Measurements from ENCODE around the gene UGT1A10. TPM values are rescaled to one million over a fixed set of nuclear protein-coding genes. Genes with fewer than 3 reads are reported as not detected.

The UGT1A10 gene
- total RNA-seq, 1 experiment from 2014 or later: not detected

DNA sequence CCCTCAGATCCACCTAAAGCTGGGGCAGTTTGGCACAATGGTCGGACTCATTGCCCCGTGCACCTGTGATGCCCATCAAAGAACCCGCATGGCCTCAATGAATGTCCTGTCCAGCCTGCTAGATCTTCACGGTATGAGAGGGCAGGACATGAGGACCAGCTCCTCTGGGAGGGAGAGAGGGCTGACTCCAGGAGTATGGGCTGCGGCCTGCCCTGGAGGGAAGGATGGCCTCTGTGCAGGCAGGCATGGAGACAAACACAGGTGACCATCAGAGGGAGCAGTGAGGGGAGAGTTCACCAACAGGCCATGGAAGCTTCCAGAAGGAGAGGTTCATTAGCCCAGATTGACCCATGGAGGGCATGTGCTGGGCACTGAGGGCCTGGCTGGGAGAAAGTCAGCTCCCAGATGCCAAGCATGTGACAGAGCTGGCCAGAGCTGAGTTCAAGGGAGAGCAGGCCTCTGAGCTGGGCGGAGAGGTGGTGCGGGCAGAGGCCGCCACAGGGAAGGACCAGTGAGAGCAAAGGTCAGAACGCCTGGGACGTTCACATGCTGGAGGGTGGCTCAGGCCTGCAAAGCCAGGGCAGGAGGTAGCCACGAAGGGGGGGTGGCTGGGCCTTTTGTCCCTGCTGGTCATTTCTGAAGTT is 181.9 kb downstream of the UGT1A10 start:
- BruUV-seq (replicated peaks): no TSS peak
- H3K27ac ChIP-seq (ENCODE audit: low read depth, low read length, poor library complexity, severe bottlenecking): no peak overlapping the region
- H3K4me3 ChIP-seq (ENCODE audit: low read depth, low read length, poor library complexity, severe bottlenecking): no peak overlapping the region
- intact Hi-C loops (cut with micrococcal nuclease; ENCODE audit: unreplicated experiment): no loop called here
- CTCF ChIA-PET: no interaction called here
- POLR2A ChIA-PET (ENCODE audit: low non-redundant PET): no interaction called here
- no peaks in the 10 kb centered on the region for H3K4me1 ChIP-seq (ENCODE audit: insufficient read depth, low read length, poor library complexity, severe bottlenecking)
- no peaks in the 10 kb centered on the region for H3K9me3 ChIP-seq (ENCODE audit: low read depth, low read length, poor library complexity, severe bottlenecking)
- no peak for DNase-seq (ENCODE audit: low spot score)
- no peaks in the 10 kb centered on the region for H3K36me3 ChIP-seq (ENCODE audit: insufficient read depth, low read length, poor library complexity, severe bottlenecking)
- H3K27me3 ChIP-seq (replicated peaks; ENCODE audit: insufficient read depth, low read depth, low read length, poor library complexity): no peaks in the 10 kb centered on the region
- TF ChIP-seq, protein P1, sequence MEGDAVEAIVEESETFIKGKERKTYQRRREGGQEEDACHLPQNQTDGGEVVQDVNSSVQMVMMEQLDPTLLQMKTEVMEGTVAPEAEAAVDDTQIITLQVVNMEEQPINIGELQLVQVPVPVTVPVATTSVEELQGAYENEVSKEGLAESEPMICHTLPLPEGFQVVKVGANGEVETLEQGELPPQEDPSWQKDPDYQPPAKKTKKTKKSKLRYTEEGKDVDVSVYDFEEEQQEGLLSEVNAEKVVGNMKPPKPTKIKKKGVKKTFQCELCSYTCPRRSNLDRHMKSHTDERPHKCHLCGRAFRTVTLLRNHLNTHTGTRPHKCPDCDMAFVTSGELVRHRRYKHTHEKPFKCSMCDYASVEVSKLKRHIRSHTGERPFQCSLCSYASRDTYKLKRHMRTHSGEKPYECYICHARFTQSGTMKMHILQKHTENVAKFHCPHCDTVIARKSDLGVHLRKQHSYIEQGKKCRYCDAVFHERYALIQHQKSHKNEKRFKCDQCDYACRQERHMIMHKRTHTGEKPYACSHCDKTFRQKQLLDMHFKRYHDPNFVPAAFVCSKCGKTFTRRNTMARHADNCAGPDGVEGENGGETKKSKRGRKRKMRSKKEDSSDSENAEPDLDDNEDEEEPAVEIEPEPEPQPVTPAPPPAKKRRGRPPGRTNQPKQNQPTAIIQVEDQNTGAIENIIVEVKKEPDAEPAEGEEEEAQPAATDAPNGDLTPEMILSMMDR (conservative IDR thresholded peaks at IDR 0.05; ENCODE audit: low read depth, low read length): no peak
- no peak for TF ChIP-seq EZH2 (IDR thresholded peaks at IDR 0.05; ENCODE audit: borderline replicate concordance, low read depth, low read length, poor library complexity, severe bottlenecking)

DNA sequence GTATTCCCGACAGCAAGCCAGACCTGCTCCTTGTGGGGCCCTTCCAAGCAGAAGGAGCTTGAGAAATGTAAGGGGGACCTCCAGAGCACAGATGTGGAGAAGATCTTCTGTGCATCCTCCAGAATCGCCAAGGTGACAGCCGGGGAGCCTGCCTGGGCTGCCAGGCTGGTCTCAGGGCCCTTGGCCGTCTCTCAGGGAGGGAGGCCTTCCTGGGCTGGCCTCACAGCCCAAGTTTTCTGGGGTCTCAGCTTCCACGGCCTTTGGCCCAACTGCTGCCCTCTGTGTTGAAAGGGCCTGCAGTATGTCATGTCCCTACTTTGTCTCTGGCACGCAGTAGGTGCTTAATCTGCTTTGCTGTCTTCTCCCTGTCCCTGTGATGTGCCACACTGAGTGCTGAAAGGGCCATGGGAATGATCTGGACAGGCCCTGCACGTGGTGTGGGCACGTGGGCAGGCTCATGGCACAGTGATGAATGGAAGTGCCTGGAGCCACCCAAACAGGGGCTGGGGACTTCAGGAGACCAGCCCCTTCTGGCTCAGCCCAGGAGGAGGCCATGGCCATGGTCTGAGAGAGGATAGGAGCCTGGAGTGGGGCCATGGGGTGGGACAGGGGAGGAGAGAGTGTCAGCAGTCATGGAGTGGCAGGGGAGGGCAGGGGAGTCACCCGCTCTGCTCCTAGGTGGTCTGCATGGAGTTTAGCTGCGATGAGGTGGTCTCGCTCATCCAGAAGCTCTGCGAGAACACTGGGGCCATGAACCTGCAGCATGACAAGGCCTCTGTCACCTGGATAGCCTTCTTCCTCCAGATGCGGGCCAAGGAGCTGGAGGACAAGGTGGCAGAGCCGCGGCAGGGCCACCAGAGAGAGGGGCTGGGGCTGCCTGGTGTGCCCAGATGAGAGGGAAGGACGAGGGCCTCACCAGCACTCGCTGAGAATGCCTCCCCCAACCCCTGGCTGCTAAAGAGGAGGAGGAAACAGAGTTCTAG is 182.7 kb downstream of the UGT1A10 start:
- H3K36me3 ChIP-seq (ENCODE audit: insufficient read depth, low read length, poor library complexity, severe bottlenecking): no peaks in the 10 kb centered on the region
- POLR2A ChIA-PET (ENCODE audit: low non-redundant PET): no interaction called here
- BruUV-seq (replicated peaks): no TSS peak
- TF ChIP-seq EZH2 (IDR thresholded peaks at IDR 0.05; ENCODE audit: borderline replicate concordance, low read depth, low read length, poor library complexity, severe bottlenecking): no peak
- TF ChIP-seq, protein P1 (conservative IDR thresholded peaks at IDR 0.05; ENCODE audit: low read depth, low read length): no peak
- CTCF ChIA-PET: no interaction called here
- DNase-seq (ENCODE audit: low spot score): no peak
- H3K27me3 ChIP-seq (replicated peaks; ENCODE audit: insufficient read depth, low read depth, low read length, poor library complexity): no peaks in the 10 kb centered on the region
- H3K9me3 ChIP-seq (ENCODE audit: low read depth, low read length, poor library complexity, severe bottlenecking): no peaks in the 10 kb centered on the region
- H3K4me1 ChIP-seq (ENCODE audit: insufficient read depth, low read length, poor library complexity, severe bottlenecking): no peaks in the 10 kb centered on the region
- H3K27ac ChIP-seq (ENCODE audit: low read depth, low read length, poor library complexity, severe bottlenecking): no peak overlapping the region
- no peak overlapping the region for H3K4me3 ChIP-seq (ENCODE audit: low read depth, low read length, poor library complexity, severe bottlenecking)
- intact Hi-C loops (cut with micrococcal nuclease; ENCODE audit: unreplicated experiment): no loop called here

DNA sequence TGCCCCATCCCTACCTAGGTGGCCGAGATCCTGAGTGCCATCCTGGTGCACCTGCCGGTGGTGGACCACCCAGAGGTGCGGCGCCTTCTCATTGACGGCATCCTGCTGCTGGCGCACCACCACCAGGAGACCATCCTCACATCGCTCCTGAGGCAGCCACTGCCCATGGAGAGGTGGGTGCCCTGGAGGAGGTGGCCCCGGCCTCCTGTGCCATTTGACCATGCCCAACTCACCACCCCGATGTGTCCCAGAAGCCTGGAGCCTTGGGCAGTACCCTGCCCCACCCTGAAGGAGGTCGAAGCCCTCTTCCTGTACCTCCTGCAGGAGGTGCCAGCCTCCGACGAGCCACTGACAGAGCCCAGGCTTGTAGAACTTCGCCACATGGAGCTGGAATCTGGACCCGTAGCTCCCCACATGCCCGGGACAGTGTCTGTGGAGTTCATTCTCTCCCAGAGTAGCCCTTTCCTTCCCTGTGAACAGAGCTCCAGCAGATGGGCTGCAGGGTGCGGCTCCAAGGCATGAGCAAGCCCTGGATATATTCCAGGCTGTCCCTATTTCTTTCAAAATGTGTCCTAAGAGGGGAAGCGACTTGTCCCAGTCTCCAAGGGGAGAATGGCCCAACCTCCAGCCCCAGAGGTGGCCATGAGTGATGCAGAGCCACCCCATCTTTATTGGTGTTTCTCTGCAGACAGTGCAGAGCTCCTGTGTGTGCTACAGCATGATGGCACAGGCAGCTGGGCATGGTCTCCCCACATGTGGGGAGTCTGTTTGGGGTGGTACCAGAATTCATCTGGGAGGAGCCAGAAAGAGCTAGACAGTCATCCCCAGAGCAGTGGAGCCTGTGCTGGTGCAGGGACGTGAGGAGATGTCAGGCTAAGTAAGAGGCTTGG is 183.9 kb downstream of the UGT1A10 start:
- Histone ChIP-seq H3K27me3 (replicated peaks; ENCODE audit: insufficient read depth, low read depth, low read length, poor library complexity) (no peaks in the 10 kb centered on the region), H3K4me3 (ENCODE audit: low read depth, low read length, poor library complexity, severe bottlenecking) (no peak overlapping the region), H3K27ac (ENCODE audit: low read depth, low read length, poor library complexity, severe bottlenecking) (no peak overlapping the region), H3K36me3 (ENCODE audit: insufficient read depth, low read length, poor library complexity, severe bottlenecking) (no peaks in the 10 kb centered on the region), H3K4me1 (ENCODE audit: insufficient read depth, low read length, poor library complexity, severe bottlenecking) (no peaks in the 10 kb centered on the region), H3K9me3 (ENCODE audit: low read depth, low read length, poor library complexity, severe bottlenecking) (no peaks in the 10 kb centered on the region)
- TF ChIP-seq, protein P1 (conservative IDR thresholded peaks at IDR 0.05; ENCODE audit: low read depth, low read length): no peak
- no peak for TF ChIP-seq EZH2 (IDR thresholded peaks at IDR 0.05; ENCODE audit: borderline replicate concordance, low read depth, low read length, poor library complexity, severe bottlenecking)
- POLR2A ChIA-PET (ENCODE audit: low non-redundant PET): no interaction called here
- DNase-seq (ENCODE audit: low spot score): no peak
- intact Hi-C loops (cut with micrococcal nuclease; ENCODE audit: unreplicated experiment): no loop called here
- CTCF ChIA-PET: no interaction called here
- no TSS peak for BruUV-seq (replicated peaks)
